AG08396 (cell line): ENCODE results near the gene EHBP1.

Source experiments
- DNase-seq: peaks from one replicate; pipeline ENCODE4 v3.0.0; 2012; ENCODE audit warnings: low spot score, mixed read lengths

The EHBP1 gene

DNA sequence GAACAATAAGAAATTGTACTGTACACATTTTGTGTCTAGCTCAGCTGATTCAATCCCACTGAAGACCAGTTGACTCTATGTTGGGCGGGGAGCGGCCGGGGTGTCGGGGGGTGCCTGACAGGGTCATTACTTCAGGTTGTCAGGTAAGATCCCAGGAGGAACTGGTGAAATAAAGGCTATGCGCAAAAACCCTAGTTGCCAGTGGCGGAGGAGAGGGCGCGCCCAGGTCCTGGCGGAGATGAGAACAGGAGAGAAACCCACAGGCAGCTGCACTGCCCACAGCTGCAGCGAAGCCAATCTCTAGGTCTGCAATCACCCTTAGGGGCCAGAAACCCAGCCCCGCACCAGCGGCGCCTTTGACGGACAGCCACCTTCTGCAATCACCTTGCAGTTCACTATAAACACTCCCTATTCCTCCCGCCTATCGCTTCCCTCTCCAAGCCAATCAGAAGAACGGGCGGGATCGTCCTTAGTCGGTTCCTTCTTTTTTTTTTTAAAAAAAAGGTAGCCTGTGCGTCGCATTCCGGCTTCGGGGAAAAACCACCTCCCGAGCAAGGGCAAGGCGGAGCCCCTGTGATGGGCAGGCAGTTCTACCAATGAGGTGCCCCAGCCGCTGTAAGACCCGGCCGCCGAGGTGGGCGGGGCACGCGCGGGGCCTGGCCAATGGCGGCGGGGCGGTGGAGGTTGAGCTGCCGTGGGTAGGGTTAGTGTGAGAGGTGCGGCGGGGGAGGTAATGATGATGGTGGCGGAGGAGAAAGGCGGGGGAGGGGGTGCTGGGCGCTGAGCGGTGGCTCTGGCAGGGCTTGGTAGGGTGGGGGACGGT lies at the start of gene EHBP1:
EHBP1 (plus strand) TSS at position 707 of the 823 bp plus-strand sequence. CDS start 1,479 bp downstream, outside the sequence.
- DNase-seq = peak; percentile 100

DNA sequence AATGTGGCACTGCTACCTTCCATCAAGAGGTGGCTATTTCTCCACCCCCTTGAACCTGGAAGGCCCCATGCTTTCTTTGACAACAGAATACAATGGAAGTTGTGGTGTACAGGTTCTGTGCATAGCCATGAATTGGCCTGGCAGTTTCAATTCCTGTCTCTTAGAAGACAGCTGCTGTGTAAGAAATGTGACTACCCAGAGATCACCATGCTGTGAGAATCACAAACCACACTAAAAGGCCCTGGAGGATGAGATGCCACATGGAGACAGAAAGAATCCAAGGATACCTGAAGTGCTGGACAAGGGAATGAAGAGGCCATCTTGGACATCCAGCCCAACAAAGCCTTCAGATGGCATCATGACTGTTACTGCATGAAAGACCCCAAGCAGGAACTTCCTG lies 47.7 kb upstream of the EHBP1 start:
- DNase-seq = no peak

DNA sequence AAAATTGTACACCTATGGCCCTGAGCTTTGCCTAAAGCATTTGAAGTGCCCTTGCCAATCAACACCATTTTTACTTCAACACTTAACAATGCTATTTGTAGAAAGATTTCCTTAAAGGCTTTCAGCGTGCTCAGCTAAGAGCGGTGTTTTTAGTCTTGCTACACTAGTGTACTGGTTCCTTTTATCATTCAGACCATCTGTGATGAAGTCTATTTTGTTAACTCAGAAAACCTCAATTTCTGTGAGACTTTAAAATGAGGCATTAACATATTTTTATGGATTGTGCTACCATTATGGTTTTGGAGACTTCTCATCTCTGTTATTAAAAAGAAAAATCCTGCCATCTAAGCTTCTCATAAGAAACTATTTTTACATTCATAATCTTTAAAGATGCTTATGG lies 46.6 kb upstream of the EHBP1 start:
- DNase-seq = no peak

DNA sequence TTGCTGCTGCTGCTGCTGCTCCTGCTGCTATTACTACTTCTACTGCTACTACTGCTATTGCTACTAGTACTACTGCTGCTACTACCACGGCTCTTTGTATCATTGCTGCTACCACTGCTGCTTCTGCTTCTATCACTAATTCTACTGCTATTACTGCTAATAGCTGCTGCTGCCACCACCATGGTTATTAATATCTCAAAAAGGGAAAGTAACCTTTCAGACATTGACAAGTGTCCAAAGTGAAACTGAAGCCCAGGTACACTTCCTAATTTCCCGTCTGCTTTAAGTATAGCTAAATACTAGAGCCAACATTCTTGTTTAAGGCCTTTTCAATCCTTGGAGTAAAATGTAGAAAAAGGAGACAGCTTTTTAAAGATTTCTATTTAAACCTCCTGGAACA lies 45.4 kb upstream of the EHBP1 start:
- no peak for DNase-seq

DNA sequence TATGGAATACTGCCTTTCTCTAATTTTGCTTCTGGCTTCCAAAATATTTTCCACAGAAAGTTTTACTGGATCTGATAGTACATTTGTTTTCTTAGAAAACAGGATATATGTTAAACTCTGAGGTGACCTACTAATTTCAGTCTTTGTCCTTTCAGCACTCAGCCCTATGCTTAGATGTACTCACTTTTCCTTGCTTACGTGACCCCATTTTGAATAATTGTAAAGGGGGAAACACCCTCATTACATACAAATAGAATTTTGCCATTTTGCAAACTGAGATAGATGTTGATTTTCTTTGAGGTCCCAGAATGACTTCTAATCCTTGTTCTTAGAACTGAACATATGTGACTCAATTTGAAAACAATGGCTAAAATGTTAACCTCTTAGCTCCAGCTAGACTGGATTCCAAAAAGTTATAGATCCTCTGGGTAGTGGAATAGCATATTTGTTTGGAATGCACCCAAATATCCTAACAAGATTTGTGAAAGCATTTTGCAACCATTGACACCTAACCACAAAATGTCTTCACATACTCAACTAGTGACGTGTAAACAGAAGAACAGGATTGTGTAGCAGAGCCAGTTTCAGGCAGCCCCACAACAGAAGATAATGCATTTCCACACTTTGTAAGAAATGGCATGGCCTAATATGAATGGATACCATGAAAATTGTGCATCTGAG lies 44.8 kb upstream of the EHBP1 start:
- DNase-seq = peak; percentile 20

DNA sequence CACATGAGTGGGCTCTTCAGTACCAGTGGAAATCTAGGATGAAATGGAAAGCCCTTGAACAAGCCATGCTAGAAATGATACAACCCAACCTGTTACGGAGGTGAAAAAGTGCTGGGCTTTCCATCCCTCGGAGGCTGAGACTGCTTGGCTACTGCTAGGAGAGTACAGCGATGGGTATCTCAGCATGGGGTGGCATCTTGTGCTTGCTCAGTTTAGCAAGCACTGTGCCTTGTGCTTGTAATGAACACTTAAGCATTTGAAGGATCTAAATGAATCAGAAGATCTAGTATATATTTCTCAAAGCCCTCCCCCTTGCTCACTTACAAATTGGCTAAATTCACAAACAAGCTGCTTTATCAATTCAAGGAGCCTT lies 44.3 kb upstream of the EHBP1 start:
- DNase-seq = no peak

DNA sequence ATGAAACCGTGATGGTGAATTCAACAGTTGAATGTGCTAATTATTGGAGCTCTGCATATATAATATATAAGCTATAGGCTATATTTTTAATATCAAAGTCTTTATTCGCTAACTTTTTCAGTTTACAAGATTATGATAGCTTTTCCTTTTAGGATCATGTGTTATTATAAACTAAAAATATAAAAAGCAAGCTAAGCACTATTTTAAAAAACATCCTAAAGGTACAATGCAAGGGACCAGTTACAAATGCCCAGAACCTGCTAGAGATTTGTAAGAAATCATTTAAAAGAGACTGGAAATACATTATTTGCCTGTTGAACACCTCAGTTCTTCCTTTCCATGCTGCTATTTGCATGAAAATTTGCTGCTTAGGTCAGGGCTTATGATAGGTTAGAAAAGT lies 43.4 kb upstream of the EHBP1 start:
- DNase-seq = no peak

DNA sequence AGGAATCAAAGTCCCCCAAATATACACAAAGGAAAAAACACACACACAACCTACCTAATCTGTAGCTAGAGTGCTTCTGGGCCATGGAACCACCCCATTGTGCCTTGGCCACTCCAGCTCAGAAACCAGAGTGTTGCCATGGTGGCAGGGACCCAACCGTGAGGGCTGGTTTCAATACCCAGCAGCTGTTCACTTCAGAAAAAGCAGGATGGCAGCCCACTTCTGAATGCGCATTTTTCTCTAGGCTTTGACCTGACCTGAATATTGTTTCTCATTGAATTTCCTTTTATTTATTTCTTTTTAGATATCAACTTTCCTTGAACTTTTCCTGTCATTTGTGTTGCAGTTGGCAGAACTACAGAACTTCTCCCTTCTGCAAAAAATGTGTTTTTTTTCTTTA lies 43.0 kb upstream of the EHBP1 start:
- no peak for DNase-seq

DNA sequence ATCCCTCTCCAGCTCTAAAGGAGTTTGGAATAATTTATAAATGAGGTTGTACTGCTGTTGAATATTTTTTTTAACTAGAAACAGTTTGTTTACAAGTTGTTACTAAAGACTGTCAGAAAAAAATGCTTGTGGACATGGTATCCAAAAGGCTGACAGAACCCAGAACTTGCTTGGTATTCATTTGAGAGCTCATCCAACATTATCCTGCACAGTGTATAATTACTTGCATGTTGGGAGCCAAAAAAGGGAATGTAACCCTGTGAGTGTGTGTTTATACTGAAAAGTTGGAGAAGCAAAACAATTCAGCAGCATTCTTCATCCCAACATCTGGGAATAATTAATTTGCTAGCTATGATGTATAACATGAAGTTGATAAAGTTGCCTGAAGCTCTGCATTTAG lies 42.1 kb upstream of the EHBP1 start:
- DNase-seq = peak; percentile 18

DNA sequence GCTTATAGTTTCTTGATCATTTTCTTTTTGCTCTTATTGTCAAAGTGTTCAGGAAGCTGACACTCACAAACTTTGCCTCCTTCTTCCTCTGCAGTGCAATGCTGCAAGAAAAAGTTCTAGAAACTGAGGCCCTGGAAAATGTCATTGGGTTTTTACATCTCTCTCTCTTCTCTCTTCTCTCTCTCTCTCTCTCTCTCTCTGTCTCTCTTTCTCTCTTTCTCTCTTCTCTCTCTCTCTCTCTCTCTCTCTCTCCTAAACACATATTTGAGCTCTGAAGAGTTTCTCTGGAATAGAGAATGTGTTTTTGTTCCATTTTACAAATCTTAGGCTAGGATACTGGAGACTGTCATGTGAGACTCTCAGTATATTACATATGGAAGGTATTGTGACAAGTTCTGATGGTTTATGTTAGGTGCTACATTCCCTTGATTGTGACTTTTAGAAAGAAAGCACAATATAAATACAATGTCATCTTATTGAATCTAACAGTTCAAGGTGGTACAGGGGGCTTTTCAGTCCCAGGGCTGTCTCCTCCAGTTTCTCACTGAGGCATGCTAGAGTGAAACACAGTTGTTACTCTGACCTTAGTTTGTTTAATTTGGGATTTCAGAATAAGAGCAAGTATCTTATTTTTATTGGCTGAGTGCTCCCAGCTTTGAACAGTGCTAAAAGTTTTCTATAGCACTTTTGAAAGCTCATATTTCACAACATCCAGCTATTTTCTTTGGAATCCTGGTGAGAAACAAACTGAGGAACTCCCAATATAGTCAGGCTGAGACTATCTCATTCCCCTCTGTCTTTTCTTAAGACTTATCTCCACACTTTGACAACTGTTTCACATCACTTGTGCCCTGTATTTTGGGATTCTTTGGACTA lies 41.4 kb upstream of the EHBP1 start:
- peak; percentile 31 for DNase-seq

DNA sequence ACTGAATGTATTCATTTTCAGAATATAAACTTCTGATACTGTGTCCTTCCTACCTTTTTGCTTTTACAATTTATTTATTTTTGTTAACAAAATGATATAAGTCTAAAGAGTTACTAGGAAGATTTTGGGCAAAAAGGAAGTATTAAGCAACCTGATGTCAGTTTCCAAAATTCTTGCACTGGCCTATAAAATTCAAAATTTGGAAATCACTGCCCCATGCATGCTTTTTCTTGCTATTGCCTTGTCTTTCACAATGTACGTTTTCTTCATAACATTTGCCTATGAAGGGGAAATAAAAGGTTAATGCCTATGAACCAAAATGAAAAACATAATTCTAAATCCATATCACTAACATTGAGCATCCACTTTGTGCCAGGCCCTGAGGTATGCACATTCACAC lies 40.1 kb upstream of the EHBP1 start:
- DNase-seq = no peak

DNA sequence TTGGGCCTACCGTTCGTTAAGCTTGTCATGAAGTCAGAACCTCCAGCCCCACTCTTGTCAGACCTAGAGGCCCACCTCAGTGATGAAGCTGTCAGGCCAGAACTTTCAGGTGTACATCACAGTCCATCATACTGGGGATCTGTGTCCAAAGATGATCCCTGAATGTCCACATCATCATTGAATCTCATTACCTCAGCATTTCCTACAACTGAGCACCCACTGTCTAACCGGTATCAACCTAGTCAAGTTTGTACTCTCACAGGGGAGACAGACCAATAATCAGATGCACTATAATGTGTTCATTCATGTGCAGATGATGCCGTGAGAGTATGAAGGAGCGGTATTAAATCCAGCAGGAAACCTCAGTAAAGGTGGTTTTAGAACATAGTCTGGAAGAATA lies 36.3 kb upstream of the EHBP1 start:
- DNase-seq = no peak

DNA sequence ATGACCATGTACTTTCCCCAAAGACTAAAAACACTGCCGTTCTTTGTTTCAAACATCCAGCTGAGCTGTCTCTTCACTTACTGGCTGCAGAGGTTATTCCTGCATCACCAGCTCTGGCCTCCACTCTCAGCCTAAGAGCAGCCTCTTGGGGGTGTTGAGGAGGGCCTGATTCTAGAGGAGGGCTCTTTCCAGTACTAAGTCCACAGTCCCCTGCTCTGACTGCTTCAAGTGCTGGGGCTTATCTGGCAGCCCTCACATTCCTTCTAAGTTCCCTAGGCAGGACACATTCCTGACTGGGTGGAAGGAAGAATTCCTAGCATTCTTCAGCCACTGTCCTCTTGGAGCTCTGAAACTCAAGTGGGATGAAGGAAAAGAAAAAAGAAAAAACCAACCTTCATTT lies 32.9 kb upstream of the EHBP1 start:
- peak; percentile 75 for DNase-seq

DNA sequence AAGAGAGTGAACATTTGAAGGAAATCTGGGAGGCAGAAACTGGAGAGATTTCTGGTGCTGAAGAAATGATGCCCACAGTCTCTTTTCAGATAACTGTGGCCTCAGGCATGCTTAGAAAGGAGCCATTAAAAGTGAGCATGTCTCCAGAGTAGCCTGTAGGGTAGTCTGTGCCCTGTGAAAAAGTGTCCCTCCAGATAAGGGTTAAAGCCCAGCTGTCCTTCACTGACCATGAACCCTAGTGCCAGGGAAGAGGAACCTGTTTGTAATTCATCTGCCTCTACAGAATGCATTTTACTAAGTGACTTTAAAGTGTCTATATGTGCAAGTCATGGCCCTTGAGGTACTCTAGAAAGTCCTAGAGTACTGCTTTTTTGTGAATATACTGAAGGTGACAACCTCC lies 30.5 kb upstream of the EHBP1 start:
- DNase-seq = no peak

DNA sequence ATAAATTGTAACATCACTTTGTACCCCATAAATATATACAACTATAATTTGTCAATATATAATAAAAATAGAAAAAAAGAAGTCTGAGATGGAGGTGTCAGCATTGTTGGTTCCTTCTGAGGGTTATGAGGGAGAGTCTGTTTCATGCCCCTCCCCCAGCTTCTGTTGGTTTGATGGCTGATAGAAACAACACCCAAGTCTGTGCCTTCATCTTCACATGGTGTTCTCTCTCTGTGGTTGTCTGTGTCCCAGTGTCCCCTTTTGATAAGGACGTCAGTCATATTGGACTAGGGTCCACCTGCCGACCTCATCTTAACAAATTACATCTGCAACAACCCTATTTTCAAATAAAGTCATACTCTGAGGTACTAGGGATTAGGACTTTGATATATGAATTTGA lies 20.3 kb upstream of the EHBP1 start:
- no peak for DNase-seq

DNA sequence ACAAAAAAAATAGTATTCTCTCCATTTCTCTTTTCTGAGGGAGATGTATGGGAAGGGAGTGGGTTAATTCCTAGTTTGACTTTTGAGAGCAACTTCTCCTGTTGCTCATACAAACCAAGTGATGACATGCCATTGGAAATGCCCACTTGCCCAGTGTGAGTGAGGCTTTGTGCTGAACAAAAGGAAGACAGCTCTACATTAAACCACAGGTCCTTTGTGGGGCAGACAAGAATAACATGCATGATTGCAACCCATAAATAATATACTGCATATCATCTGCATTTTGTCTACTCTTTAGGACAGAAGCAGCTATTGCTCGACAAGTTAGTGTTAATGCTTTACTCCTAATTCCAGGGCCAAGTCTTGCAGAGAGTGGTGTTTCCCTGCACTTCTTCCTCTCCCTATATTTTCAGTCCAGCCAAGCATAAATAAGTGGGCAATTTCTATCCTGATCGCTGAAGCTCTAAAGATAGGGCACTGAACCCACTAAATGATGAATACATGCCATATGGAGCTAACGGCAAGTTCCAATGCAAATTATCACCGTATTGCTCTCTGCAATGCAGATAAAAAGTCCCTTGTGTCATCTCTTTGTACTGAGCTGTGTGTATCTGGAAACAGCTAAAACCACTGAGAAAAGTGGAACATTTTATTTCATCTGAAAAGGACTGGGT lies 19.4 kb upstream of the EHBP1 start:
- no peak for DNase-seq

DNA sequence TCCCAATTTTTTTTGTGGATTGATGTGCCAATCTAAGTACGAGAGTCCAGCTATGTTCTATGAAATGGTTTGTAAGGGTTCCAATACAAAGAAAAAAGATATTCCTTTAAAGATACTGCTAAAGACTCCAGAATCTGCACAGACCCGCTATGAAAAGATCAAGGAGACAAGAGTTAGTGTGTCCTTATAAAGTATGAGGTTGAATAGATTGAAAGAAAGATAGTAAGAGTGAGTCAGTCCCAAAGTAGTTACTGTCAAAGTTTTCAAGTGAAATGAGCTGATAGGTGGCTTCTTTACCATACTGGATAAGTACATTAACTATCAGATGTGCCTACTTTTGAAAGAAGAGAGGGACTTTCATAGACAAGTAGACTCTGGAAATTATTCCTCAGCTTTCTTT lies 17.9 kb upstream of the EHBP1 start:
- DNase-seq = no peak

DNA sequence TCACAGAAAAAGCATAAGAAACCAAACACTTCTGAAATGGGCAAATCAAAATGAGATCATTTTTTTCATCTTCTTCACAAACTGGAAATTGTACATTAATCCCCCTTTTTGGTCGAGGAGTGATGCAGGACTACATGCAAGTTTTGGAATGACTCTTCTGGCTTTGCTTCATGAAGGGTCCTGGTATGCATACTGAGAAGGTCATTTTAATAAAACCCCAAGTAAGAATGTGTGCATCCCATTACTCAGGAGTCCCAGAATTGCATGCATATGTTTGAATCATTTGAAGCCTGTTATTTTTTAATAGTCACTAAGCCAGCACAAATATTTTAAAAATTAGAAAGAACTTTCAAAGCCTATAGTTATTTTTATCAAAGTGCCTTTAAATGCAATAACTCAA lies 16.7 kb upstream of the EHBP1 start:
- DNase-seq = no peak

DNA sequence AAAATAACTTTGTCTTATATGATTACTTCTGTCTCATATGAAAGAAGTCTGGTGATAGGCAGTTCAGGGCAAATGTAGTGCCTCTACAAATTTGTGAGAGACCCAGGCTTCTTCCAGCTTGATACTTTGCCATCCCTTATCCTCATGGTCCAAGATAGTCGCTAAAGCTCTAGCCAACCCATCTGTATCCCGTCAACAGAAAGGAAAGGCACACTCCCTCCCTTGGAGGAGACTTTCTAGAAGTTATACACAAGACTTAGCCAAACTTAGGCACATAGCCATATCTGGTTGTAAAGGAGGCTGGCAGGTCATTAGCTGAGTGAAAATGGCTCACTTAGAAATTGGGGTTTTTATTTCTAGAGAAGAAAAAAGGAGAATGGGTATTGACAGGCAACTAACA lies 14.3 kb upstream of the EHBP1 start:
- no peak for DNase-seq

DNA sequence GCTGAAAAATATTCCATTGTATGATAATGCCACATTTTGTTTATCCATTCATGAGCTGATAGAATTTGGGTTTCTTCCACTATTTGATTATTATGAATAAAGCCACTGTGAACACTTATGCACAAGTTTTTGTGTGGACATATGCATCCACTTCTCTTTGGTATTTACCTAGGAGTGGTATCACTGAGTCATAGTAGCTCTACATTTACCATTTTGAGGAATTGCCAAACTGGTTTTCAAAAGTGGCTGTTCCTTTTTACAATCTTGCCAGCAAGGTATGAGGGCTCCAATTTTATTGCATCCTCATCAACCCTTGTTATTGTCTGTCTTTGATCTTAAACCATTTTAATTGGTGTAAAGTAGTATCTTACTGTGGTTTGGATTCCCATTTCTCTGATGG lies 13.3 kb upstream of the EHBP1 start:
- DNase-seq = no peak

DNA sequence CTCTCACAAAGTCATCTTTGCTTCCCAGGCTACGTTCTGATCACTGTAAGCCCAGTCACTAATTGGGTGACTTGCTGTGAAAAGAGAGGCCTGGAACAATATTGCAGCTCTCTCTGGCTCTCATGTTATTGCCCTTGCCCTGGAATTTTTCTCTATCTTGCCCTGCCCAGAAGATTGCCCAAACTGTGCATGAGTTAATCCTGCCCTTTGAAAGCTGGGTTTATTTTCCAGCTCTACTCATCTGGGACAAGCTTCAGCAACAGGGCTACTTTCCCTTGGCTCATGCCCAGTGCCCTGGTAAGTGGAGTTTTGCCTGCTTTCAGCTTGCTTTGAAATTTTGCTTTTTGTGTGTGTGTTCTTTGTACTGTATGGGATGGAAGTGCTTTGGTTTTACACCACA lies 6.9 kb upstream of the EHBP1 start:
- no peak for DNase-seq

DNA sequence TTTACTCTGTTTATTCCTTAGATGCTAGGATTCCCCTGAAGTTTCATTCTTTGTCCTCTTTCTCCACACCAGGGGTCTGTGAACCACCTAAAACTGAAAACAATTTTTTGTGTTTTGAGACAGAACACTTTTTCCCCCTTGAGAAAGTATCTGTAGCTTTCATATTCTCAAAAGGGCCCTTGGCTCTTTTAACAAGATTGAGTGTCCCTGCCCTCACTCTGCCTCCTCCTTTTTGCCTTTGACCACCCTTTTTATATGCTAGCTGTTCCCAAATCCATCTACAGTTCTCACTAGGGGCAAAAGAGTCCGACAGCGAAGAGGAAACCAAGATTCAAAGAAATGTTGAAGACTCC lies 883 bp upstream of the EHBP1 start:
- no peak for DNase-seq
